ENCODE data around the gene SLC6A5. TPM values are rescaled to one million over a fixed set of nuclear protein-coding genes. Genes with fewer than 3 reads are reported as not detected.

SLC6A5 gene
- total and polyA plus RNA-seq, 11 donors: not detected

DNA sequence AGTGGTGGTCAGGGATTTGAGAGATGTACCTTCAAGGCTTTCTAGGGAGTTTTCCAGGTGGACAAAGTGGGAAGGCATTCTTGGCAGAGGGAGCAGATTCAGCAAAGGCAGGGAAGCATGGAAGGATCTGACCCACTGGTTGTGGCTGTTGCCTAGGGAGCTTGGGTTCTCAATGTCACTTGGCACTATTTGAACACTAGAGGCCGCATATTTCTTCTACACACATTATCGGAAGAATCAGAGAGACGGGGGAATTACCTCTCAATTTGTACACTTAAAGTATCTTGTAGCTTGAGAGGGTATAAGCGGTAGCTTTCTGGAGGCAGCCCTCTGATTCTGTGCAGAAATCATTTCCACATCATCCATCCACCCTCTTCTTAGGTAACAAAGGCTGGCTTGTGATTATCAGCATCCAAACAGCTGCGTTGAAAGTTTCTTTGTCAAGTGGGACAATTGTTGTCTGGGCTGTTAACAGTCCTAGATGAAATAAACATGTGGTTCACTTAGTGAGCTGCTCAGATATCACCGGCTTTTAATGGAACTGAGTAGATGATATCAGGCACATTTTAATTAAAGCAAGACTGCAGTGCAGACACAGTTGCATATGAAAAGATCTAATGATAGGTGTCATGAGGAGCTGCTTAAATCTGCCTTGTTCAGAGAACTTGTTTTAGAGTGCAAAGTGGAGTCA, 72.6 kb downstream of the SLC6A5 start:
- no peak for DNase-seq
- TF ChIP-seq, protein P1, sequence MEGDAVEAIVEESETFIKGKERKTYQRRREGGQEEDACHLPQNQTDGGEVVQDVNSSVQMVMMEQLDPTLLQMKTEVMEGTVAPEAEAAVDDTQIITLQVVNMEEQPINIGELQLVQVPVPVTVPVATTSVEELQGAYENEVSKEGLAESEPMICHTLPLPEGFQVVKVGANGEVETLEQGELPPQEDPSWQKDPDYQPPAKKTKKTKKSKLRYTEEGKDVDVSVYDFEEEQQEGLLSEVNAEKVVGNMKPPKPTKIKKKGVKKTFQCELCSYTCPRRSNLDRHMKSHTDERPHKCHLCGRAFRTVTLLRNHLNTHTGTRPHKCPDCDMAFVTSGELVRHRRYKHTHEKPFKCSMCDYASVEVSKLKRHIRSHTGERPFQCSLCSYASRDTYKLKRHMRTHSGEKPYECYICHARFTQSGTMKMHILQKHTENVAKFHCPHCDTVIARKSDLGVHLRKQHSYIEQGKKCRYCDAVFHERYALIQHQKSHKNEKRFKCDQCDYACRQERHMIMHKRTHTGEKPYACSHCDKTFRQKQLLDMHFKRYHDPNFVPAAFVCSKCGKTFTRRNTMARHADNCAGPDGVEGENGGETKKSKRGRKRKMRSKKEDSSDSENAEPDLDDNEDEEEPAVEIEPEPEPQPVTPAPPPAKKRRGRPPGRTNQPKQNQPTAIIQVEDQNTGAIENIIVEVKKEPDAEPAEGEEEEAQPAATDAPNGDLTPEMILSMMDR (IDR thresholded peaks at IDR 0.05): peak in 1 of 12 donors; percentile 10
- no peak for TF ChIP-seq POLR2A (IDR thresholded peaks at IDR 0.05)
- peaks cover 14 to 87% (median 42%) of the 10 kb centered on the region in 9 donors for H3K27me3 ChIP-seq
- no peaks in the 10 kb centered on the region for H3K9me3 ChIP-seq
- H3K36me3 ChIP-seq: no peaks in the 10 kb centered on the region
- ATAC-seq: no peak
- no peak overlapping the region for H3K27ac ChIP-seq
- 18 to 33% (median 20%) methylated on average over 6 of the region's 6 CpGs for WGBS, 4 donors
- H3K4me1 ChIP-seq: peaks cover 0 to 25% (median 0%) of the 10 kb centered on the region in 12 donors
- intact Hi-C loops (cut with DNase I): no loop called here
- no peak overlapping the region for H3K4me3 ChIP-seq

DNA sequence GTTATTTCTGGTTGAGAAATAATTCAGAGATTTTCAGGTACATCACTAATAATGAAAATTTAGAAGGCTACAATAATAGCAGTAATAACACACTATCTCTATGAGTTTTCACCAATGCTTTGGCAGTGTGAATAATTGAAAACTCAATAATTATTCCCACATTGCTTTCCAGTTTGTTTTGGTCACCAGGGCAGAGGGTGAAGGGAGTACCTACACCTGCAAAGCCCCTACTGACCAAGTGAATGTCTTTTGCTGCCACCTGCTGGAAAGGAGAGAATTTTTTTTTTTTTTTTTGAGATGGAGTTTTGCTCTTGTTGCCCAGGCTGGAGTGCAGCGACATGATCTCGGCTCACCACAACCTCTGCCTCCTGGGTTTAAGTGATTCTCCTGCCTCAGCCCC, 73.2 kb downstream of the SLC6A5 start:
- WGBS, 4 donors: 0 to 29% (median 16%) methylated on average over 2 of the region's 2 CpGs
- DNase-seq: no peak
- TF ChIP-seq, protein P1 (IDR thresholded peaks at IDR 0.05): peak in 8 of 12 donors; percentile 9 to 41 (median 19)
- no peak for TF ChIP-seq POLR2A (IDR thresholded peaks at IDR 0.05)
- H3K4me1 ChIP-seq: peaks cover 0 to 25% (median 0%) of the 10 kb centered on the region in 12 donors
- H3K9me3 ChIP-seq: no peaks in the 10 kb centered on the region
- no peak overlapping the region for H3K27ac ChIP-seq
- ATAC-seq: no peak
- H3K27me3 ChIP-seq: peaks cover 14 to 83% (median 42%) of the 10 kb centered on the region in 9 donors
- intact Hi-C loops (cut with DNase I): no loop called here
- no peak overlapping the region for H3K4me3 ChIP-seq
- no peaks in the 10 kb centered on the region for H3K36me3 ChIP-seq

DNA sequence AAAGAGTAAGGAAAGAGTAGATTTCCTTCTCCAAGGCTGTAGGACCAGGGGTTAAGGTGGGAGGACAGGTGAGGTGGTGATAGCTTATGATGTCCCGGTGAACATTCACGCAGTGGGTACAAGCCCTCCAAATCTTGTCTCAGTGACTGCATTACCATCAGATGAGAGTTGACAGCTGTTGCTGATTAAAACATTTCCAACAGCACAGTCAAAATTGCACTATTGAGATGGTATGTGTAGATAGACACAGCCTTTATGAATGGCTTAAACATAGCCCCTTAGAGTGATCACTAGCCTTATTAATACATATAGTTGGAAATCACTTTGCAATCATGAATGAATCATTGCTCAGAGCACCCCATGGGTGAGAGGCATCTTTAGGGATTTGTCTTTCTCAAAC, 77.2 kb downstream of the SLC6A5 start:
- TF ChIP-seq, protein P1 (IDR thresholded peaks at IDR 0.05): no peak
- TF ChIP-seq POLR2A (IDR thresholded peaks at IDR 0.05): no peak
- Histone ChIP-seq H3K4me3 (no peak overlapping the region), H3K27ac (no peak overlapping the region), H3K36me3 (no peaks in the 10 kb centered on the region), H3K9me3 (peaks cover 0 to 7% (median 0%) of the 10 kb centered on the region in 12 donors), H3K27me3 (peaks cover 0 to 44% (median 9%) of the 10 kb centered on the region in 9 donors), H3K4me1 (no peaks in the 10 kb centered on the region)
- ATAC-seq: no peak
- intact Hi-C loops (cut with DNase I): no loop called here
- WGBS, 4 donors: 92 to 95% (median 94%) methylated on average over 2 of the region's 2 CpGs
- DNase-seq: no peak

DNA sequence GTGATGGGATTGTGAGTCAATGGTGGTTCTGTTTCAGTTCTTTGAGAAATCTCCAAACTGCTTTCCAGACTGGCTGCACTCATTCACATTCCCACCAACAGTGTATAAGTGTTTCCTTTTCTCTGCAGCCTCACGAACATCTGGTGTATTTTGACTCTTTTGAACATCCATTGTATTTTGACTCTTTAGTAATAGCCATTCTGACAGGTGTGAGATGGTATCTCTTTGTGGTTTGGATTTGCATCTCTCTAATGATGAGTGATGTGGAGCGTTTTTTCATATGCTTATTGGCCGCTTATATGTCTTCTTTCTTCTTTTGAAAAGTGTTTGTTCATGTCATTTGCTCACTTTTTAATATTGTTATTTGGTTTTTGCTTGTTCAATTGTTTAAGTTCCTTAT, 89.4 kb downstream of the SLC6A5 start:
- ATAC-seq: no peak
- TF ChIP-seq, protein P1 (IDR thresholded peaks at IDR 0.05): no peak
- no peak for TF ChIP-seq POLR2A (IDR thresholded peaks at IDR 0.05)
- intact Hi-C loops (cut with DNase I): no loop called here

More for the DNA sequence above, 89.4 kb downstream of the SLC6A5 start:
- H3K27ac ChIP-seq: no peak overlapping the region
- DNase-seq: no peak
- WGBS, 4 donors: 70 to 80% (median 73%) methylated on average over 3 of the region's 3 CpGs
- no peaks in the 10 kb centered on the region for H3K9me3 ChIP-seq
- no peaks in the 10 kb centered on the region for H3K36me3 ChIP-seq
- no peak overlapping the region for H3K4me3 ChIP-seq
- no peaks in the 10 kb centered on the region for H3K27me3 ChIP-seq
- H3K4me1 ChIP-seq: no peaks in the 10 kb centered on the region
